PC-3 (cell line): ENCODE results near the gene TDRD12.
"Not testable (repeated sequence)": the region's sequence is repeated elsewhere in the genome, so short reads cannot be mapped to it uniquely, and the experiment has no call there.

ENCODE experiments used
- EZH2 ChIP-seq: fragments of 300-600 bp; sonication (generic); IDR thresholded peaks from one replicate; pipeline ENCODE4 v1.6.1; 2017; ENCODE audit warnings: antibody characterized with exemption, mild to moderate bottlenecking, low read length; ENCODE audit not compliant: unreplicated experiment
- TF ChIP-seq, protein P1 (sequence below): fragments of 300-600 bp; sonication (generic); conservative IDR thresholded peaks from 2 replicates; pipeline ENCODE4 v1.5.1; 2017; ENCODE audit warnings: antibody characterized with exemption, low read depth, mild to moderate bottlenecking, low read length

- TF ChIP-seq, protein P1, sequence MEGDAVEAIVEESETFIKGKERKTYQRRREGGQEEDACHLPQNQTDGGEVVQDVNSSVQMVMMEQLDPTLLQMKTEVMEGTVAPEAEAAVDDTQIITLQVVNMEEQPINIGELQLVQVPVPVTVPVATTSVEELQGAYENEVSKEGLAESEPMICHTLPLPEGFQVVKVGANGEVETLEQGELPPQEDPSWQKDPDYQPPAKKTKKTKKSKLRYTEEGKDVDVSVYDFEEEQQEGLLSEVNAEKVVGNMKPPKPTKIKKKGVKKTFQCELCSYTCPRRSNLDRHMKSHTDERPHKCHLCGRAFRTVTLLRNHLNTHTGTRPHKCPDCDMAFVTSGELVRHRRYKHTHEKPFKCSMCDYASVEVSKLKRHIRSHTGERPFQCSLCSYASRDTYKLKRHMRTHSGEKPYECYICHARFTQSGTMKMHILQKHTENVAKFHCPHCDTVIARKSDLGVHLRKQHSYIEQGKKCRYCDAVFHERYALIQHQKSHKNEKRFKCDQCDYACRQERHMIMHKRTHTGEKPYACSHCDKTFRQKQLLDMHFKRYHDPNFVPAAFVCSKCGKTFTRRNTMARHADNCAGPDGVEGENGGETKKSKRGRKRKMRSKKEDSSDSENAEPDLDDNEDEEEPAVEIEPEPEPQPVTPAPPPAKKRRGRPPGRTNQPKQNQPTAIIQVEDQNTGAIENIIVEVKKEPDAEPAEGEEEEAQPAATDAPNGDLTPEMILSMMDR: not testable (repeated sequence)
- not testable (repeated sequence) for TF ChIP-seq EZH2
These were observed 24.1 kb upstream of the TDRD12 start for GRCh38 chr19:32695506-32695905.
